Glutamatergic neuron (in vitro differentiated cells): ENCODE measurements around the gene FAM237B. TPM values are rescaled to one million over a fixed set of nuclear protein-coding genes. Genes with fewer than 3 reads are reported as not detected.

Experiments
- DNase-seq: peaks from one replicate; pipeline ENCODE4 v3.0.0; 2022
- H3K27ac Mint-ChIP-seq: one replicate; pipeline ENCODE4 v1.8.0; 2020; ENCODE audit warnings: mild to moderate bottlenecking, mixed read lengths, inconsistent platforms; ENCODE audit not compliant: unreplicated experiment
- H3K27me3 Mint-ChIP-seq: one replicate; pipeline ENCODE4 v1.8.0; 2020; ENCODE audit warnings: mild to moderate bottlenecking, moderate library complexity, mixed read lengths, inconsistent platforms; ENCODE audit not compliant: unreplicated experiment
- H3K36me3 Mint-ChIP-seq: one replicate; pipeline ENCODE4 v1.8.0; 2020; ENCODE audit warnings: mild to moderate bottlenecking, mixed read lengths, inconsistent platforms; ENCODE audit not compliant: unreplicated experiment
- H3K4me1 Mint-ChIP-seq: one replicate; pipeline ENCODE4 v1.8.0; 2020; ENCODE audit warnings: mild to moderate bottlenecking, low read depth, mixed read lengths, inconsistent platforms; ENCODE audit not compliant: unreplicated experiment
- H3K4me3 Mint-ChIP-seq: one replicate; pipeline ENCODE4 v1.8.0; 2020; ENCODE audit warnings: mild to moderate bottlenecking, mixed read lengths, inconsistent platforms; ENCODE audit not compliant: unreplicated experiment
- H3K9me3 Mint-ChIP-seq: one replicate; pipeline ENCODE4 v1.8.0; 2020; ENCODE audit warnings: mild to moderate bottlenecking, moderate library complexity, mixed read lengths, inconsistent platforms; ENCODE audit not compliant: unreplicated experiment
- total RNA-seq: library from RNA; stranded (reverse); fragmentation: NEBNext Ultra II Directional; extraction: Animal tissue kit (Norgen Biotek cat#: 25700); gene quantifications from one replicate; pipeline ENCODE4 v1.2.1, GENCODE V29; 2021; ENCODE audit not compliant: unreplicated experiment
- TF ChIP-seq, protein P1 (sequence below): fragments of 200-600 bp; sonication (generic); IDR thresholded peaks from one replicate; pipeline ENCODE4 v1.5.0; 2021; ENCODE audit not compliant: partially characterized antibody, unreplicated experiment

Gene FAM237B
- total RNA-seq, 1 donor from 2014 or later = not detected

DNA sequence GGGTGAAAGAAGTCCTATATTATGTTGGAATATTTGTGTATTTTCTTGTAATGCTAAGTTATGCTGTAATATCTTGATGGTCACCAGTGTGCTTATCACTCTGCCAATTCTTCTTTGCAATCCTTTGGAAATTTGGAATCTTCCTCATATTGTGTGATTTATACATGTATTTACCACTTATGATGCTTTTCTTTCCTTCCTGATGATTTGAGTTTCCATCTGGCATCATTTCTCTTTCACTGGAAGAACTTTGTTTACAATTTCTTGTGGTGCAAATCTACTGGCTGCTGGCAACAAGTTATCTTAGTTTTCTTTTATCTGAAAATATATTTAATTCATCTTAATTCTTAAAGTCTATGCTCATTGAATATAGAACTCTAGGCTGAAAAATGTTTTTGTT lies 46.9 kb downstream of the FAM237B start:
- DNase-seq = no peak
- no peak overlapping the region for H3K27ac Mint-ChIP-seq
- H3K4me3 Mint-ChIP-seq = no peak overlapping the region
- H3K9me3 Mint-ChIP-seq = no peaks in the 10 kb centered on the region
- no peaks in the 10 kb centered on the region for H3K4me1 Mint-ChIP-seq
- H3K27me3 Mint-ChIP-seq = no peaks in the 10 kb centered on the region
- TF ChIP-seq, protein P1, sequence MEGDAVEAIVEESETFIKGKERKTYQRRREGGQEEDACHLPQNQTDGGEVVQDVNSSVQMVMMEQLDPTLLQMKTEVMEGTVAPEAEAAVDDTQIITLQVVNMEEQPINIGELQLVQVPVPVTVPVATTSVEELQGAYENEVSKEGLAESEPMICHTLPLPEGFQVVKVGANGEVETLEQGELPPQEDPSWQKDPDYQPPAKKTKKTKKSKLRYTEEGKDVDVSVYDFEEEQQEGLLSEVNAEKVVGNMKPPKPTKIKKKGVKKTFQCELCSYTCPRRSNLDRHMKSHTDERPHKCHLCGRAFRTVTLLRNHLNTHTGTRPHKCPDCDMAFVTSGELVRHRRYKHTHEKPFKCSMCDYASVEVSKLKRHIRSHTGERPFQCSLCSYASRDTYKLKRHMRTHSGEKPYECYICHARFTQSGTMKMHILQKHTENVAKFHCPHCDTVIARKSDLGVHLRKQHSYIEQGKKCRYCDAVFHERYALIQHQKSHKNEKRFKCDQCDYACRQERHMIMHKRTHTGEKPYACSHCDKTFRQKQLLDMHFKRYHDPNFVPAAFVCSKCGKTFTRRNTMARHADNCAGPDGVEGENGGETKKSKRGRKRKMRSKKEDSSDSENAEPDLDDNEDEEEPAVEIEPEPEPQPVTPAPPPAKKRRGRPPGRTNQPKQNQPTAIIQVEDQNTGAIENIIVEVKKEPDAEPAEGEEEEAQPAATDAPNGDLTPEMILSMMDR = no peak
- H3K36me3 Mint-ChIP-seq = no peaks in the 10 kb centered on the region

DNA sequence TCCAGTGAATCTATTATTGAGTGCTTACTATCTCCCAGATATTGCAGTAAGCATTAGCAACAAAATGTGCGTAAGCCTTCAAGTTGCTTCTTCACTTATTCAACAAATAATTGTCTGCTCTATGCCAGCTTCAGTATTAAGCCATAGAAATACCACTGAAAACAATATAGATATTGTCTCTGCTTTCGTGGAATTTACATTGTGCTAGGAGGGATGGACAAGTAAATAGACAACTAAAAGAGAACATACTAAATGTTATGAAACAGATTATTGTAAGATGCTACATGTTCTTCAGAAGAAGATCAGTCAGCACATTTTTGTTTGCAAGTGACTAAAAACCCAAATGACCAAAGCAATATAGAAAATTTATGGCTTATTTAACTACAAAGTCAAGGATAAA lies 48.9 kb downstream of the FAM237B start:
- Mint-ChIP-seq H3K27me3 (no peaks in the 10 kb centered on the region), H3K4me3 (no peak overlapping the region), H3K27ac (no peak overlapping the region), H3K4me1 (no peaks in the 10 kb centered on the region), H3K36me3 (no peaks in the 10 kb centered on the region), H3K9me3 (no peaks in the 10 kb centered on the region)
- TF ChIP-seq, protein P1 = no peak
- no peak for DNase-seq

- DNase-seq = no peak
- H3K27ac Mint-ChIP-seq = no peak overlapping the region
- TF ChIP-seq, protein P1 = no peak
Measured at GRCh38 chr7:90271753-90272152, 49.4 kb downstream of the FAM237B start.

DNA sequence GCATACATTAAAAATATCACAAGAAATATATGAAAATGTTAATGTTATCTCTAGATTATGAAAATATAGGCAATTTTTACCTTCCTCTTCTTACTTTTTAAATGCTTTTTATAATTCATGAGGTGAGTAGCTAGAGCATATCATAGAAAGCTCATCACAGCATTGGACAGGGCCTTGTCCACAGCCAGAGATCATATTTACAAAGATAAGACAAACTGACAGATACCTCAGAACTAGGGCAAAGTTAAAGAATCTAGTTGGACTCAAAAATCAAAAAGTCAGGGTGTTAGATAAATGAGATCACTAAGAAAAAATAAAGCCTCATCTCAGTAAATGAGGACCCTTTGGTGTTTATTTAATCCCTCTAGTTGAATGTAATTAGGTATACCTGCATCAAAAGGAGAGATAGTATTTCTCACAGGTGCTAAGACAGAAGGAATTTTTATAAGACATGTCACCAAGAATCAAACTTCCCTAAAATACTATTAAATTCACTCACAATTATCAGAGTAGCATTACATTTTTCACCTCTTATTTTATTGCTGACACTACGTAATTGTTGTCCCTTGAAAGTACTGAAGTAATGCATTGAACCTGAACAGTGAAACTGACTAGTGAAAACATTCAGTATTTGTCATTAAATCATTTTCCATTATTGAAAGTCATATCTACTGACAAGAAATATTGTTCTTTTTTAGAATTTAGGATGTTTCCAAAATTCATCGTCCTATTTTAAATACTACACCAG lies 50.5 kb downstream of the FAM237B start:
- Mint-ChIP-seq H3K9me3 (no peaks in the 10 kb centered on the region), H3K27me3 (no peaks in the 10 kb centered on the region), H3K4me1 (no peaks in the 10 kb centered on the region), H3K4me3 (no peak overlapping the region), H3K27ac (no peak overlapping the region), H3K36me3 (no peaks in the 10 kb centered on the region)
- DNase-seq = no peak
- TF ChIP-seq, protein P1 = no peak

More at GRCh38 chr7:90271753-90272152, 49.4 kb downstream of the FAM237B start:
- no peaks in the 10 kb centered on the region for H3K27me3 Mint-ChIP-seq
- no peaks in the 10 kb centered on the region for H3K9me3 Mint-ChIP-seq
- no peaks in the 10 kb centered on the region for H3K4me1 Mint-ChIP-seq
- no peaks in the 10 kb centered on the region for H3K36me3 Mint-ChIP-seq
- H3K4me3 Mint-ChIP-seq = no peak overlapping the region

- H3K36me3 Mint-ChIP-seq = no peaks in the 10 kb centered on the region
- DNase-seq = no peak
- H3K4me1 Mint-ChIP-seq = no peaks in the 10 kb centered on the region
- H3K4me3 Mint-ChIP-seq = no peak overlapping the region
- no peaks in the 10 kb centered on the region for H3K9me3 Mint-ChIP-seq
- H3K27me3 Mint-ChIP-seq = no peaks in the 10 kb centered on the region
- no peak overlapping the region for H3K27ac Mint-ChIP-seq
- TF ChIP-seq, protein P1 = no peak
Measured at GRCh38 chr7:90269163-90269562, 51.9 kb downstream of the FAM237B start.
